ENCODE results near the gene SETD1B. TPM values are rescaled to one million over a fixed set of nuclear protein-coding genes. Genes with fewer than 3 reads are reported as not detected.
"Not testable (repeated sequence)": the region's sequence is repeated elsewhere in the genome, so short reads cannot be mapped to it uniquely, and the experiment has no call there.

Gene SETD1B
- total RNA-seq: 7.9 TPM
- long read RNA-seq, partial matches to known transcripts: 5 of 8 reads
- long read RNA-seq, other reads (novel, unspliced or antisense): 3 of 8 reads

- Histone ChIP-seq H3K36me3 (peaks cover 12% of the 10 kb centered on the region), H3K9me3 (replicated peaks) (no peaks in the 10 kb centered on the region), H3K4me1 (peaks cover 67% of the 10 kb centered on the region), H3K27me3 (ENCODE audit: low read depth) (no peaks in the 10 kb centered on the region), H3K27ac (replicated peaks) (peak within 1 kb of the TSS; percentile 100), H3K4me3 (peak within 1 kb of the TSS; percentile 81)
- intact Hi-C loops (cut with micrococcal nuclease): no loop called here
- DNase-seq: peak; percentile 68
- no peak for TF ChIP-seq CTCF (IDR thresholded peaks at IDR 0.05; ENCODE audit: borderline replicate concordance)
Measured at GRCh38 chr12:121803861-121804416, at the start of gene SETD1B. Gene SETD1B (plus strand): TSS chr12:121804009. CDS start chr12:121804738, 729 bp downstream.

- DNase-seq: no peak
- H3K27ac ChIP-seq (replicated peaks): peak overlapping the region; percentile 85
- intact Hi-C loops (cut with micrococcal nuclease): no loop called here
- no peaks in the 10 kb centered on the region for H3K9me3 ChIP-seq (replicated peaks)
- H3K36me3 ChIP-seq: peaks cover 8% of the 10 kb centered on the region
- peaks cover 31% of the 10 kb centered on the region for H3K4me1 ChIP-seq
- H3K27me3 ChIP-seq (ENCODE audit: low read depth): no peaks in the 10 kb centered on the region
- no peak overlapping the region for H3K4me3 ChIP-seq
- TF ChIP-seq CTCF (IDR thresholded peaks at IDR 0.05; ENCODE audit: borderline replicate concordance): no peak
Measured at GRCh38 chr12:121754836-121755235, 49.0 kb upstream of the SETD1B start.

GRCh38 chr12:121755591-121755990 lies 48.2 kb upstream of the SETD1B start:
- Histone ChIP-seq H3K27ac (replicated peaks) (no peak overlapping the region), H3K36me3 (peaks cover 8% of the 10 kb centered on the region), H3K4me3 (no peak overlapping the region), H3K27me3 (ENCODE audit: low read depth) (no peaks in the 10 kb centered on the region), H3K9me3 (replicated peaks) (no peaks in the 10 kb centered on the region), H3K4me1 (peaks cover 31% of the 10 kb centered on the region)
- DNase-seq: no peak
- intact Hi-C loops (cut with micrococcal nuclease): no loop called here
- TF ChIP-seq CTCF (IDR thresholded peaks at IDR 0.05; ENCODE audit: borderline replicate concordance): no peak

- H3K27ac ChIP-seq (replicated peaks); intact Hi-C loops (cut with micrococcal nuclease); H3K36me3 ChIP-seq; DNase-seq; H3K4me3 ChIP-seq; H3K9me3 ChIP-seq (replicated peaks); H3K27me3 ChIP-seq (ENCODE audit: low read depth): not testable (repeated sequence)
- peaks cover 37% of the 10 kb centered on the region for H3K4me1 ChIP-seq
Measured at GRCh38 chr12:121758536-121758935, 45.3 kb upstream of the SETD1B start.

GRCh38 chr12:121762269-121762668 lies 41.5 kb upstream of the SETD1B start:
- Histone ChIP-seq H3K4me1 (peaks cover 33% of the 10 kb centered on the region), H3K27ac (replicated peaks) (peak overlapping the region; percentile 84), H3K9me3 (replicated peaks) (no peaks in the 10 kb centered on the region), H3K36me3 (no peaks in the 10 kb centered on the region), H3K4me3 (peak overlapping the region; percentile 23), H3K27me3 (ENCODE audit: low read depth) (no peaks in the 10 kb centered on the region)
- no peak for DNase-seq
- intact Hi-C loops (cut with micrococcal nuclease): no loop called here
- no peak for TF ChIP-seq CTCF (IDR thresholded peaks at IDR 0.05; ENCODE audit: borderline replicate concordance)

- DNase-seq: no peak
- no peak overlapping the region for H3K4me3 ChIP-seq
- H3K36me3 ChIP-seq: no peaks in the 10 kb centered on the region
- intact Hi-C loops (cut with micrococcal nuclease): no loop called here
- no peak overlapping the region for H3K27ac ChIP-seq (replicated peaks)
- no peaks in the 10 kb centered on the region for H3K9me3 ChIP-seq (replicated peaks)
- peaks cover 57% of the 10 kb centered on the region for H3K4me1 ChIP-seq
- TF ChIP-seq CTCF (IDR thresholded peaks at IDR 0.05; ENCODE audit: borderline replicate concordance): no peak
- H3K27me3 ChIP-seq (ENCODE audit: low read depth): no peaks in the 10 kb centered on the region
Measured at GRCh38 chr12:121764808-121765207, 39.0 kb upstream of the SETD1B start.
